GM21619 (cell line): ENCODE measurements around the gene WWC2.

Experiments
- ATAC-seq: cut with Tn5 transposase; IDR thresholded peaks from one replicate; pipeline ENCODE4 v1.9.1; 2021; ENCODE audit not compliant: unreplicated experiment

Gene WWC2

DNA sequence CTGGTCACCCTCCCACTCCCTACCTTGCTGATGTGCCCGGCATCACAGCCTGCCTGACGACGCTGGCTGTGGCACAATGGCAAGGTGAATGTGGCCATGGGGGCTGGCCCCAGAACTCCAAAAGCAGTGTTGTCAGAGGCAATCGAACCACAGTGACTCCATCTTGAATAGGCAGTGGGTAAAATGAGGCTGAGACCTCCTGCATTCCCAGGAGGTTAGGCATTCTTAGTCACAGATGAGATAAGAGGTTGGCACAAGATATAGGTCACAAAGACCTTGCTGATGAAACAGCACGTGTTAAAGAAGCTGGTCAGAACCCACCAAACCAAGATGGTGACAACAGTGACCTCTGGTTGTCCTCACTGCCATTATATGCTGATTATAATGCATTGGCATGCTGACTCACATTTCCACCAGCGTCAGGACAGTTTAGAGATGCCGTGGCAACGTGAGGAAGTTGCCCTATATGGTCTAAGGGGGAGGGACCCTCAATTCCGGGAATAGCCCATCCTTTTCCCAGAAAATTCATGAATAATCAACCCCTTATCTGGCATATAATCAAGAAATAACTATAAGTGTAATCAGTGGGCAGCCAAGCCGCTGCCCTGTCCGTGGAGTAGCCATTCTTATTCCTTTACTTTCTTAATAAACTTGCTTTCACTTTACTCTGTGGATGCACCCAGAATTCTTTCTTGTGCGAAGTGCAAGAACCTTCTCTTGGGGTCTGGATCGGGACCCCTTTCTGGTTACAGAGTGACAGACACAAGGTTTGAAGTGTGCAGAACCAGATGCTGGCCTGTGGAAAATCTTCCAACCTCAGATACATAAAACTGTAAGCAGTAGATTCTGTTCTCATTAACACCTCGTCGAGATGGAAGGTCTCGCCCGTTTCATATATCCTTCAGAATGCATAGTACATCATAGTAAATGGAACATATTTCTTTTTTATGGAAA is 249.9 kb downstream of the WWC2 start:
- no peak for ATAC-seq

DNA sequence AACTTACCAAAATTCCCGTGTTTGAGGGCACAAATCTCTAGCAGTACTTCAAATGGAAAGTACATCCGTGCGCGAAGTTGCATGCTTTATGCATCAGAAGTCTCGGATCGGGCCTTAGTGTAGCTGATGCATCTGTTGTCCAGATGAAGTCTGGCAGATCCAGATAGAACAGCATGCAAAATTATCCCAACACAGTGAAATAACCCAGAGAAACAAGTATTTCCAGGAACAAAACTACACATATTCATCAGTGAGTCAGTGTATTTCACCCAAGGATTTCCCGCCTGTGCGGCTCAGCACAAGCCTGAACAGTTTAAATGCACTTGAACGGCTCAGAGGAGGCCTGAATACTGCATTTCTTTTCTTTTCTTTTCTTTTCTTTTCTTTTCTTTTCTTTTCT is 250.6 kb downstream of the WWC2 start:
- ATAC-seq = no peak

DNA sequence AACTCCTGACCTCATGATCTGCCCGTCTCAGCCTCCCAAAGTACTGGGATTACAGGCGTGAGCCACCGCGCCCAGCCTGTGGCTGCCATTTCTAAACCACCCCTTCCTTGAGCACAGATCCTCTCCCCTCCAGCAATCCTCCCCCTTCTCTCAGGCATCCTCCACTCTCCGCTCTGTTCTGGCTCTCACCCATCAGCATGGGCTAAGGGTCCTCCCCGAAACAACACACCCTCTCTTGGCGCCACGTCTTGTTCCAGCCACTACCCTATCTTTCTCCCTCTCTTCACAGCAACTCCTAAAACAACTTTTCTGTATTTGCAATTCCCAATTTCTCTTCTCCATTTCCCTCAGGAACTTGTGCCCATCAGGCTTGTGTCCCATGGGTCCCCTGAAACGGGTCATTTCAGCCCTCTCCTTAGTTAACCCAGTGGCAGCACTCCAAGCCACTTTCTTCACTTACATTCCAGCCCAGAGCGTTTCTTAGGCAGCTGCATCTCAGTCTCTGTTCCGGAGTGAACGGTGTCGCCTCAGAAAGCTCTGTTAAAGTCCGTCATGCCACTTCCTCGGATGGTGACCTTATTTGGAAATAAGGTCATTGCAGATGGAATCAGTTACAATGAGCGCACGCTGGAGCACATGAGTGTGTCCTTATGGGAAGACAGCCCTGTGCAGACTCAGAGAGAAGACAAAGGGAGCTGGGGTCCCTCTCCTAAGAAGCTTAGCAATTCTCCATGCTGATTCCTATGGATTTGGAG is 251.4 kb downstream of the WWC2 start:
- ATAC-seq = no peak

DNA sequence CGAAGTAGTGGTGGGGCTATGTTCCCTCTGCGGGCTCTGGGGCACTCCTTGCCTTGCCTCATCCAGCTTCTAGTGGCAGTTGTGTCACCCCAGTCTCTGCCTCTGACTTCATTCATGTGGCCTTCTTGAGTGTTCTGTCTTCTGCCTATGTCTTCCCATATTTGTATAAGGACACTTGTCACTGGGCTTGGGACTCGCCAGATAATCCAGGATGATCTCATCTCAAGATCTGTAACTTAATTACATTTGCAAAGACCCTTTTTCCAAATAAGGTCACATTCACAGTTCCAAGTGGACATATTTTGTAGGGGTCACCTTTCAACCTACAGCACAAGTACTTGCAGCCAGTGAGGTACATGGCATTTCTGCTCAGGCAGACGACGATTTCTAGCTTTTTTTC is 253.5 kb downstream of the WWC2 start:
- ATAC-seq = no peak

DNA sequence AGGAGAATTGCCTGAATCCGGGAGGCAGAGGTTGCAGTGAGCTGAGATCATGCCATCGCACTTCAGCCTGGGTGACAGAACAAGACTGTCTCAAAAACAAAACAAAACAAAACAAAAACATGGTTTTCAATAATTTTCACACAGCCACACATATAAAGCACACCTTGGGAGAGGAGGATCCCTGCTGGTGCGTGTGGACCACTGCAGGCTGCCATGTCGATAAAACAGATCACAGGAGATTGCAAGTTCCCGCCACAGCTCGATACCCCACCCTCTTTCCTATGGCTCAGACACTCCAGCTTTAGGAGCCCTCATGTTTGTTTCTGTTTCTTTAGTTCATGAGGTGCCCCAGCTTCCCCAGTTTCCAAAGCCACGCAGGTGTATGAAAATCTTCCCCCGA is 254.5 kb downstream of the WWC2 start:
- ATAC-seq = no peak

DNA sequence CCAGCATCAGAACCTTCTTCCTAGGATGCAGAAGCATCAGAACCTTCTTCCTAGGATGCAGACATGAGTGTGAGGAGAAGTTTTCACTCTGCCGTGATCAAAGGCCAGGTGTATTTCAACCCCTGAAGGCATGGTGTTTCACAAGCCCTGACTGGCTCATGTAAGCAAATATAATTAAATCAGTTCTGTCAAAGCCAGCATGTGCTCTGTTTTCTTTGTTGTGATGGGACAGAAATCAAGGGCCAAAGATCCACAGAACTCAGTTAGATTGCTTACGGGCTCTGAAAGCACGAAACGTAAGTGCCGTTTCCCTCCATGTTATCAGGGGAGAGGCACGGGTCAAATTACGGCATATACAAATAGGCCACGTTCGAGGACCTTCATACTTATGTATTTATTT is 255.2 kb downstream of the WWC2 start:
- no peak for ATAC-seq

DNA sequence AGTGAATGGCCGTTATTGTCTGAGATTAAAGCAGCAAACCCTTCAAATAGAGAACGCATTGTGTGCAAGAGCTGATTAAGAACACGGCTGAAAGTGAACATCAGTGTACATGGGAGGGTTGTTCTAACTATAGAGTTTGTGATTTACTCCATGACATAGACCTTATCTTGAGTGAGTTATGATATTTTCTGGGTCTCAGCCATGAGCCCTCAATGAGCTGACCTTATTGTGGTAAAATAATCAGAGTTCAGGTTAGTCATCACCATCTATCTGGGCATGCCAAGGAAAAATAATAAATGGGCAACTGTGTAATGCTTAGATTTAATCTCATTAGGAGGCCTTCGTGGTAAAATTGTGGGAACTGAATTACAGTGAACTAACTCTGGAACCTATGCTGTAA is 256.3 kb downstream of the WWC2 start:
- ATAC-seq = no peak

DNA sequence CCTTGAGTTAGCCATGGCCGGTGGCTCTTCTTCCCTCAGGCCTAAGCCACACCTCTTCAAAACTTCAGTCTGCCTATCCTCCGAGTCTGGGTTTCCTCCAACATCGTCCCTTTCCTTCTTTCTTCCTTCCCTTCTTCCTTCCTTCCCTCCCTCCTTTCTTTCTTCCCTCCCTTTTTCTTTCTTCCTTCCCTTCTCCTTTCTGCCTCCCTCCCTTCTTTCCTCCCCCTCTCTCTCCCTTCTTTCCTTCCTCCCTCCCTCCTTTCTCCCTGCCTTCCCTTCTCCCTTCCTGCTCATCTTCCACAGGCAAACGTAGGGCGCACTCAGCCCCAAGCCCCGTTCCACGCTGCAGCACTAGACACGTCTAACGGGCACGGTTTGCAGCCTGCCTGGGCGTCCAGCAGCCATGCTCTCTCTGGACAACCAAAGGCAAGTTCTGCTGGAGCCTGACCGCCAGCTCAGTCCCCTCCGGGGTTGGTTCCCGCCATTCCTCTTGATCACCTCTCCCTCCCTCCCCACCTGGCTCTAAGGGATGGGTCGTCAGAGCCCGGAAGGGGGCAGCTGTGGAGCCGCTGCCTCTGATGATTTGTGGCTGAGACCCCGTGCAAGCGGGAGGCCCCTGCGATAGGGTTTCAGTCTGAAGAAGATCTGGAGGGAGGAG is 257.2 kb downstream of the WWC2 start:
- ATAC-seq = no peak

DNA sequence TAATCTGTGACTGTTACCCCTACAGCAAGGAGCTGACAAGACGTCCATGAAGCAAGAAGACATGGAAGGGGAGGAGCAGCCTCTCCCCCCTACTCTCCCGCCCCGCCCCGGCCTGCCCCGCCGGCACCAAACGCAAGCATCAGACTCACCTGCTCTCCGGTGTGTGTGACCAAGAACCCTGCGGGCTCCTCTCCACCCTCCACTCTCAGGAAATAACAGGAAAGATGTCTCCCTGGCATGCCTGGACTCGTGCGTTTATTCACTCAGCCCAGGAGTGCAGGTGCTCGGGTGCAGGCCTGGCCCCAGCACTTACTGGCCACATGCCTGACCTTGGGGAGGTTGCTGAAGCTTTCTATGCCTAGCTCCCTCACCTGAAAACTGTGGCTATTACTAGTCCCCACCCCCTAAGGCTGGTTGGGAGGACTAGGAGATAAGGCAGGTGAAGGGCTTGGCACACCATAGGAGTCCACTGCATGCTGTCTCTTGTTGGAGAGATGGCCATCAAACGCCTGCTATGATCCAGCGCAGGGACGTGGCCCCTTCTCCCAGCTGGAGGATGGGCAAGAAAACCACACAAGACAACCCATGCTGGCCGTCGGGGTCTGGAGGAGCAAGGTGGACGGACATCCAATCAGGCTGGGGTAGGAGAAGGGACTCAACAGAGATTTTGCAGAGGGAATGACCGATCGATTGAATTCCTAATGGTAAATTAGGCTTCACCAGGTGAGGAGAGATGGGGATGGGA is 258.0 kb downstream of the WWC2 start:
- ATAC-seq = no peak

DNA sequence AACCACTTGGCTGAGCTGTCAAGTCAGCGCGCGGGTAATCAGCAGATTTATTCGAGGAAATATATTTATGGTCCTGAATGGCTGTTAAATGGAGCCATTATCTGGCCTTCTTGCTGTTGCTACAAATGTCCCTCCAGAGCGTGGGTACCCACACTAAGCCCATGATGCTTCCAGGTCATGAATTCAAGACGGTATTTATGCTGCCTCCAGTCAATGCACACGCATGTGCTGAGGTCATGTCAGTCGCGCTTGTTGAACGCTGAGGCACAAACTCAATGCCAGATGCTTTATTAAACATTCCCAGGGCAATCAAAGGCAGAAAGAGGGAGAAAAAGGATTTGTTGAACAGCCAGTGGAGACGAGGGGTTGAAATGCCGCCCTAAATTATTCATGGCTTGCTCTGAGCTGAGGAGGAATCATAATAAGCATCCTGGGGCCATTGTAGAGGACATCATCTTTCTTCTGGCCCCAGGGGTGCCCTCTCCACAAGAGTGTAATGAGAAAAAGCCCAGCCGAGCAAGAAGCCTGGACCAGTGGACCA is 259.2 kb downstream of the WWC2 start:
- no peak for ATAC-seq

DNA sequence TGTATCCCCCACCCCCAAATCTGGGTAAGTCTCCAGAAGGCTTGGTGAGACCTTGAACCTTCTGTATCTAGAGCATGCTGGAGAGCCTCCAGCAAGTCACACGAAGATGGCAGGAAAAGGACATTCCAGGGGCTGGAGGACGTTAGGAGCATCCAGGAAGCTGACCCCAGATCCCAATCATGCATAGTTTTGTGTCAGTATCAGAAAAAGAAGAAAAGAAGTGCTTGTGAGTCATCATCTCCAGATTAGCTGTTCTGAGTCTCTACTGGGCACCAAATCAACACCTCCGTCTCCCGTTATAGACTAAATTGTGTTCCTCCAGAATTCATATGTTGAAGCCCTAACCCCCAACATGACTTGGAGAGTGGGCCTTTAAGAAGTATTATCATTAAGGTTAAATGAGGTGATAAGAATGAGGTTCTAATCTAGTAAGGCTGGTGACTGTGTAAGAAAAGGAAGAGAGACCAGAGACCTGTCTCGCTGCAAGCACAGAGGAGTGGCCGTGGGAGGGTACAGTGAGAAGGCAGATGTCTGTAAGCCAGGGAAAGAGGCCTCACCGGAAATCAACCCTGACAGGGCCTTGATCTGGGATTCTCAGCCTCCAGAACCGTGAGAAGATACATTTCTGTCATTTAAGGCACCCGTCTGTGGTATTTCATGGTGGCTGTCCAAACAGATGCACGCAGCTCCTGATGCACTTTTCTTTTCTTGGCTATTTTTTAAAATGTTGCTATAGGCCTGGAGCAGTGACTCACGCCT is 261.3 kb downstream of the WWC2 start:
- ATAC-seq = no peak

DNA sequence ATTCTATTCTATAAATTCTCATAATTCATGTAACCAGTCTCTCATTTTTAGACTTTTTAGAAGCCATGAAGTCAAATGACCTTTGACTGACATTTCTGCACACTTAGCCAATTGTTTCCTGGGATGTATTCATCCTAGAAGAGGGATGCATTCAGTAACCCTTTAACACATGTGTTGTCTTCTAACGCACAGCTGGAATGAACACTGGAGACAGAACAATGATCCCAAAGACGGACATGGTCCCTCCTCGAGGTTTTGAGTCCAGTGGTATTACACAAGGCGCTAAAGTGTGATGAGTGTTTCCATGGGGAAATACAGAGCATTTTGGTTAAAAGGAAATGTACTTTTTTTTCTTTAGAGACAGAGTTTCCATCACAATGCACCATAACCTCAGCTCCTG is 263.0 kb downstream of the WWC2 start:
- no peak for ATAC-seq

DNA sequence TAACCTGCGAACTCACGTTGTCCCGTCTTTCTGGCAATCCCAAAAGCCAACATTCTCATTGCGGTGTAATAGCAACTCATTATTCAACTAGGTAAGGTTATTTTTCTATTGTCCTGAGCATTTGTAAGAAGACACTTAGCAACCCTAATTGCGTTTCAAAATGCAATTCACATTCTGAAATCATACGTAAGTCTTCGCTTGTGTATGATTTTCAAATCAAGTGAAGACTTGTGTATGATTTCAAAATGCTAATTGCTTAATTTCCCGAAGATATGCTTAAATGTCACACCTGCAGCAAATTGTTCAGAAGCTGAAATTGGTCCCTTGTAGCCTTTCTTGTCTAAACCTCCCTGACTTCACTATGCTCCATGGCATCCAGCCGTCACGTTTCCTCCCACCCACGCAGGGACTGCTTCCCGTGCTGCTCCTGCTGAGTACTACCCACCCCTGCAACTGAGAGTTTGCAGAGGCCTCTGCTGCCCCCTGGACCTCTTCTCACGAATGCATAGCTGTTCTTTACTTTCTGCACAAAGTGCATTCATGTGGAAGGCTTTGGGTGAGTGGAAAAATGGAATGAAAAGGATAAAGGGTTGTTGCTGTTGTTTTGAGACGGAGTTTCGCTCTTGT is 264.0 kb downstream of the WWC2 start:
- no peak for ATAC-seq

DNA sequence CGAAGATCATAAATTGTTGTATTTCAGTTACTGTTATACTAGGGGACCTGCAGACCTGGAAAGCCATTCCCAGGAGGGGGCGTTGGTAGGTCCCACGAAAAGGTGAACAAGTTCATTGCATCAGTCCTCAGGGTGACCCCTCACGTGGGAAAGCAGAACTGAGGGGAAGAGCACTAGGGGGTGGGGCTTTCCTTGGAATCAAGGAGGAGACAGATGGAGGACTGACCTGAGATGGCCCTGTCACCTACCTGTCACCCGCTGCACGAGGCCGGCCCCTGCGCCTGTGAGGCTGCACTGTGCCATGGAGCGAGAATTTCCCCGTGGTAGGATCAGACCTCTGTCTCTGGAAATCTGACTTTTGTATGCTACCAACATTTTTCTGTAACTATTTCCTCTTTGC is 265.0 kb downstream of the WWC2 start:
- ATAC-seq = no peak

DNA sequence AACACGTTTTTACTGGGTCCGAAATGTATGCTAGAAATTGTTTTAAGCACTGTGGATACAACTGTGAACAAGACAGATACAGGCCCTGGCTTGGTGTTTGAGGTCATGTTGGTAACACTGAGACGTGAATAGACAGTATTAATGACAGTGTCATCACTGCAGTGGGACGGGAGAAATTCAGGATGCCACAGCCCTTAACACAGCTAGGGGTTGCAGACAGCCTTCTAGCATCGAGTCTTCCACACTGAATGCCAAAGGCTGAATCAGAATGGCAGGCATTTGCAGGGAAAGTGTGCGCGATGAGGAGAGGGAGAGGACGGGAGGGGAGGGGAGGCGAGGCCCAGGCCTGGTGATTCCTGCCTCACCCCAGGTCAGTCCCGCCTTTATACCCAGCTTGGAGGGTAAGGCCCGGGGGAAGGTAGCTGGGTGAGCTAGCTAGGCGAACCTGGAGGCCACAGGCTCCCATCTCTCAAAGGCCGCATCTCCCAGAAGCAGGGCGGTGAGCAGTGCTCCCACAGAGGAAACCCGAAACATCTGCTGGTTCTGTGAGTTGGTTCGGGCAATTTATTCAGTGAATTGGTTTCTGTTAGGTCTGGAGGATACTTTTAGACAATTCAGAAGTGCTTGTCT is 267.3 kb downstream of the WWC2 start:
- no peak for ATAC-seq

DNA sequence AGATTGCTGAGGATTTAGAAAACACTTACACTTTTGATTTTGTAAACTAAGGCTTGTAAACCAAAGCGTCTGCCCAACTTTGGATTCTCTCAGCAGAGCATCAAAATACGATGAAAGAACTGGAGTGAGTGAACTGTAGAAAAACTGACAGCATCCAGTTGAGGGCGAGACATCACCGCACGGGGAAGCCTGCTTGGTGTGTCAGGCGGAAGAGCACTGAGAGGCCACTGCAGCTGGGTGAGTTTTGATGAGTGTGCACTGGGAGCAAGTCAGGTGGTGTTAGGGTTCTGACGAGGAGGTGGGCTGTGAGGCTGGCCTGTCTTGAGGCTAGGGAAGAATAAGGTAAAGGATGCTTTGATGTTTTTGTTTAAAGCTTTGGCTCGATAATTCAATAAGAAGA is 270.0 kb downstream of the WWC2 start:
- no peak for ATAC-seq
